ENCODE results near the gene INPPL1. TPM values are rescaled to one million over a fixed set of nuclear protein-coding genes. Genes with fewer than 3 reads are reported as not detected.
A peak's percentile ranks its signal among the peaks of the same experiment; 100 is the strongest.

The INPPL1 gene
- total RNA-seq, 1 donor from 2014 or later: 214 TPM

DNA sequence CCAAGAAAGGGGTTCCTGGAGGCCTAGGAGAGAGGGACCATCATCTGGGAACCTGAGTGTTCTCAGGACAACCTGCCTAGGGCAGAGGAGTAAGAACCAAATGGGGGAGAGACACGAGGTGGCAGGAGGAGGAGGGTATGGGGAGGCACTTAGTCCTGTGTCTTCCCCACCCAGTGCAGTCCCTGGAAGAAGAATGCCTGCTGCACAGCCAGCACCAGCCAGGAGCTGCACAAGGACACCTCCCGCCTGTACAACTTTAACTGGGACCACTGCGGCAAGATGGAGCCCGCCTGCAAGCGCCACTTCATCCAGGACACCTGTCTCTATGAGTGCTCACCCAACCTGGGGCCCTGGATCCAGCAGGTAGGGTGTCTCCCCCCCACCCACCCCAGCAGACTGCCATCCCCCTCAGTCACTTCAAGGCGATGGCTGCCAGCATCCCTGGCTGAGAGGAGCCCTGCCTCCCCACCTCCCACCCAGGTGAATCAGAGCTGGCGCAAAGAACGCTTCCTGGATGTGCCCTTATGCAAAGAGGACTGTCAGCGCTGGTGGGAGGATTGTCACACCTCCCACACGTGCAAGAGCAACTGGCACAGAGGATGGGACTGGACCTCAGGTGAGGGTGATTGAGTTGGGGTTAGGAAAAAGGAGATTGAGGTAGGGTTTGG, 3.7 kb upstream of the INPPL1 start:
- H3K27ac Mint-ChIP-seq (ENCODE audit: unreplicated experiment): no peak overlapping the region
- TF ChIP-seq, protein P1, sequence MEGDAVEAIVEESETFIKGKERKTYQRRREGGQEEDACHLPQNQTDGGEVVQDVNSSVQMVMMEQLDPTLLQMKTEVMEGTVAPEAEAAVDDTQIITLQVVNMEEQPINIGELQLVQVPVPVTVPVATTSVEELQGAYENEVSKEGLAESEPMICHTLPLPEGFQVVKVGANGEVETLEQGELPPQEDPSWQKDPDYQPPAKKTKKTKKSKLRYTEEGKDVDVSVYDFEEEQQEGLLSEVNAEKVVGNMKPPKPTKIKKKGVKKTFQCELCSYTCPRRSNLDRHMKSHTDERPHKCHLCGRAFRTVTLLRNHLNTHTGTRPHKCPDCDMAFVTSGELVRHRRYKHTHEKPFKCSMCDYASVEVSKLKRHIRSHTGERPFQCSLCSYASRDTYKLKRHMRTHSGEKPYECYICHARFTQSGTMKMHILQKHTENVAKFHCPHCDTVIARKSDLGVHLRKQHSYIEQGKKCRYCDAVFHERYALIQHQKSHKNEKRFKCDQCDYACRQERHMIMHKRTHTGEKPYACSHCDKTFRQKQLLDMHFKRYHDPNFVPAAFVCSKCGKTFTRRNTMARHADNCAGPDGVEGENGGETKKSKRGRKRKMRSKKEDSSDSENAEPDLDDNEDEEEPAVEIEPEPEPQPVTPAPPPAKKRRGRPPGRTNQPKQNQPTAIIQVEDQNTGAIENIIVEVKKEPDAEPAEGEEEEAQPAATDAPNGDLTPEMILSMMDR (IDR thresholded peaks at IDR 0.05): no peak
- no peak for DNase-seq (ENCODE audit: low spot score)
- H3K4me1 Mint-ChIP-seq (ENCODE audit: low read depth): peaks cover 16% of the 10 kb centered on the region
- H3K27me3 Mint-ChIP-seq (ENCODE audit: low read depth): peaks cover 14% of the 10 kb centered on the region
- peaks cover 2% of the 10 kb centered on the region for H3K36me3 Mint-ChIP-seq (ENCODE audit: low read depth)
- no peaks in the 10 kb centered on the region for H3K9me3 Mint-ChIP-seq (ENCODE audit: low read depth)
- no peak overlapping the region for H3K4me3 Mint-ChIP-seq (ENCODE audit: unreplicated experiment)

DNA sequence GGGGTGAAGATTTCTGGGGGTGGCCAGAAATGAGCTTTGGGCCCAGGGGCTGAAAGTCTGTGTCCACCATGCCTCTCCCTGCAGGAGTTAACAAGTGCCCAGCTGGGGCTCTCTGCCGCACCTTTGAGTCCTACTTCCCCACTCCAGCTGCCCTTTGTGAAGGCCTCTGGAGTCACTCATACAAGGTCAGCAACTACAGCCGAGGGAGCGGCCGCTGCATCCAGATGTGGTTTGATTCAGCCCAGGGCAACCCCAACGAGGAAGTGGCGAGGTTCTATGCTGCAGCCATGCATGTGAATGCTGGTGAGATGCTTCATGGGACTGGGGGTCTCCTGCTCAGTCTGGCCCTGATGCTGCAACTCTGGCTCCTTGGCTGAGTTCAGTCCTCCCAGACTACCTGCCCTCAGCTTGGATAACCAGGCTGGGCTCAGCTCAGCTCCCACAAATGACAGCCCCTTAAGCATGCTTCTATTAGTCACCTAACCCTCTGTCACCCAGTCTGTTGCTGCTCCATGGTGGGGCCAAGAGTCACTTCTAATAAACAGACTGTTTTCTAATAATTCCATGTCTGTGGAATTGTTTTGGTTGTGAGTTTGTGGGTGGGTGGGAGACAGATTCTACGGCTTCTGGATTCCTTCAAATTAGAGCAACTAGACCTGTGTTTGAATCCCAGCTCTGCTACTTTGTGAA, 3.0 kb upstream of the INPPL1 start:
- no peaks in the 10 kb centered on the region for H3K9me3 Mint-ChIP-seq (ENCODE audit: low read depth)
- TF ChIP-seq, protein P1 (IDR thresholded peaks at IDR 0.05): no peak
- peaks cover 12% of the 10 kb centered on the region for H3K27me3 Mint-ChIP-seq (ENCODE audit: low read depth)
- H3K27ac Mint-ChIP-seq (ENCODE audit: unreplicated experiment): no peak overlapping the region
- H3K4me1 Mint-ChIP-seq (ENCODE audit: low read depth): peaks cover 23% of the 10 kb centered on the region
- DNase-seq (ENCODE audit: low spot score): no peak
- H3K4me3 Mint-ChIP-seq (ENCODE audit: unreplicated experiment): no peak overlapping the region
- peaks cover 2% of the 10 kb centered on the region for H3K36me3 Mint-ChIP-seq (ENCODE audit: low read depth)

DNA sequence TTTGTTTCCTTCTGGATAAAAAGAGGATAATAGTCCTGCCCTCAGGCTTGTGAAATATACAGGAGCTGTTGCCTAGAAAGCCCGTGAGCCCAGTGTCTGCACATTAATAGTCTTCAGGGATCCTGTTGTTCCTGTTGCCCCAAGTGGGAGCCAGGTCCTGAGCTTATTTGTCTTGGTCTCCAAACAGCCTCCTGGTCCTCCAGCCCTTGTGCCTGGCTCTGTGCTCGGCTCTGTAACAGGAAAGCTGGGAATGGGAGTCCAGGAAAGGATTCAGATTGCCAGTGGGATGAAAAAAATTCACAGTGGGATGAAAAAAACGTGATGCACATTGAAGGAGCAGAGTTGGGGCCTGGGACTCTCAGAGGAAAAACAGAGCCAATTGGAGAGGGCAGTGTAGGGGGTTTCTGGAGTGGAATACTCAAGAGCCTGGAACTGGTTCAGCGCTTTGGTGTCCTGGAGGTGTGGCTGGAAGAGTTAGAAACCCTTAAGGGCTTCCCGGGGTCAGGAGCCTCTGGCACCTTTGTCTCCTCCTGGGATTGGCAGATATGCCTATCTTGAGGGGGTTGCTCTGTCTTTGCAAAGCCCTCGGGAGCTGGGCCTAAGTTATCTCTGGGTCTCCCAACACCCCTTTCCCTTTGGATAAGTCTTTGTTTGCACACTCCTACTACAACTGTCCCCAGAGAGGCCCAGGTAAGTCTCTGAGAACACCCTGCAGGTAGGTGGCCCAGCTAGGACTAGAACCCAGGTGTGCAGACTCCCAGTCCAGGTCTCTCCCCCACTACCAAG, 2.3 kb upstream of the INPPL1 start:
- peak overlapping the region; percentile 89 for H3K27ac Mint-ChIP-seq (ENCODE audit: unreplicated experiment)
- peaks cover 4% of the 10 kb centered on the region for H3K27me3 Mint-ChIP-seq (ENCODE audit: low read depth)
- peaks cover 2% of the 10 kb centered on the region for H3K36me3 Mint-ChIP-seq (ENCODE audit: low read depth)
- TF ChIP-seq, protein P1 (IDR thresholded peaks at IDR 0.05): no peak
- H3K4me3 Mint-ChIP-seq (ENCODE audit: unreplicated experiment): peak overlapping the region; percentile 83
- H3K9me3 Mint-ChIP-seq (ENCODE audit: low read depth): no peaks in the 10 kb centered on the region
- peaks cover 31% of the 10 kb centered on the region for H3K4me1 Mint-ChIP-seq (ENCODE audit: low read depth)
- no peak for DNase-seq (ENCODE audit: low spot score)

DNA sequence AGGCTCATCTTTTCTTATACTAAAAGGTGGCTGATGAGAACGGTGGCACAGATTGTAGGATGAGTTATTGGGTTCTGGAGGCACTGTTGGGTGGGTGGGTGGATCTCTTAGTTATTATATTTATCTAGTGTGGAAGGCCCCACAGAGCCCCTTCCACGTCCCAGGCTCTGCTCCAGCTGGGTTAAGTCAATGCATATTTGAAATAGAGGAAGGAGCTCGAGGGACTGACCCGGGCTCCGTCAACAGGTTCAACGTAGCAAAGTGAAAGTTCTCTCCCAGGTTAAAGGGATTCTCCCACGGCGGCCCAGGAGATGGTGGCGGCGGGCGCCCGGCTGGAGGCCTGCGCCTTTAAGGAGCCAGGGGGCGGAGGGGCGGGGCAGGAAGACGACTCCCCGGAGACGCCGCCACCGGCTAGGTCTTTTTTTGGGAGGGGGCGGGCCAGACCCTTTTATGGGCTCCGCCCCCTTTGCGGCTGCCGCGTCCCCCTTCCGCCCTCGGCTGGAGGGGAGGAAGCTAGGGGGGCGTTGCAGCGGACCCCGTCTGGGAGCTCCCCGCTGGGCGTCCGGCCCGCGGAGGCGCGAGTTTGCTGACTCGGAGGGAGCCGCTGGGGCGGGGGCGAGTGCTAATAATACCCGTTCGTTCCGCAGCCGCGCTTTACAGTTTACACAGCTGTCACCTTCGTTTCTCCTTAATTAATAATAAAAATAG, 1.5 kb upstream of the INPPL1 start:
- peaks cover 4% of the 10 kb centered on the region for H3K36me3 Mint-ChIP-seq (ENCODE audit: low read depth)
- peak overlapping the region; percentile 89 for H3K27ac Mint-ChIP-seq (ENCODE audit: unreplicated experiment)
- TF ChIP-seq, protein P1 (IDR thresholded peaks at IDR 0.05): peak; percentile 75
- DNase-seq (ENCODE audit: low spot score): peak; percentile 97
- H3K9me3 Mint-ChIP-seq (ENCODE audit: low read depth): no peaks in the 10 kb centered on the region
- peaks cover 39% of the 10 kb centered on the region for H3K4me1 Mint-ChIP-seq (ENCODE audit: low read depth)
- H3K4me3 Mint-ChIP-seq (ENCODE audit: unreplicated experiment): peak overlapping the region; percentile 83
- H3K27me3 Mint-ChIP-seq (ENCODE audit: low read depth): peaks cover under 1% of the 10 kb centered on the region
